ENCODE data around the gene UBXN10. TPM values are rescaled to one million over a fixed set of nuclear protein-coding genes. Genes with fewer than 3 reads are reported as not detected.

The UBXN10 gene
- total and polyA plus RNA-seq, 2 of the 8 experiments (the other 6 are each of a cell fraction or from before 2014, with no cell fraction given) = 0.43 to 0.68 TPM

DNA sequence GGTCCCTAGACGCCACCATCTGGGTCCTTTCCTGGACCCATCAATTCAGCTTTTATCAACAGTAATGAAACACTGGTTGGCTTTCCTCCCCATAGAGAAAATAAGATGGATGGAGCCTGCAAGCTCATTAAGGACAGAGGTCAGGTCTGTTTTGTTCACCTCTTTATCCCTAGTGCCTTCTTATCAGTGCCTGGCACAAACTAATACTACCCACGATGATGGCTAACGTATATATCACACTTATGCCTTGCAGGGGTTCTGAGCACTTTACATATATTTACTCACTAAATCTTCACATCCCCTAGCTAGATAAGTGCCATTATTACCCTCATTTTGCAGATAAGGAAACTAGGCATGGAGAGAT, 5.1 kb upstream of the UBXN10 start:
- TF ChIP-seq SP1 (IDR thresholded peaks at IDR 0.05; ENCODE audit: low read depth, low read length) (no peak), POLR2AphosphoS5 (IDR thresholded peaks at IDR 0.05; ENCODE audit: low read depth, low read length) (no peak), FOSL1 (IDR thresholded peaks at IDR 0.05; ENCODE audit: insufficient read depth, low read depth, low read length) (no peak), POLR2A (IDR thresholded peaks at IDR 0.05; ENCODE audit: control extremely low read depth in 1 of 2, low read depth in 2 of 2, low read length in 2 of 2) (no peak), CBX8 (IDR thresholded peaks at IDR 0.05; ENCODE audit: borderline replicate concordance, low read depth, low read length) (no peak), HDAC6 (IDR thresholded peaks at IDR 0.05; ENCODE audit: low read depth, low read length) (no peak), SIN3A (conservative IDR thresholded peaks at IDR 0.05 in 1 of 2, IDR thresholded peaks at IDR 0.05 in 1 of 2; ENCODE audit: low read depth in 1 of 2, low read length in 2 of 2) (no peak), POU5F1 (IDR thresholded peaks at IDR 0.05; ENCODE audit: low read depth, low read length) (no peak), CTBP2 (IDR thresholded peaks at IDR 0.05; ENCODE audit: borderline replicate concordance, insufficient read depth, insufficient read length, low read length) (no peak), KDM5A (IDR thresholded peaks at IDR 0.05; ENCODE audit: low read length) (no peak)
- WGBS, 2 experiments (ENCODE audit: extremely low coverage in 1 of 2, insufficient coverage in 1 of 2, insufficient read length in 1 of 2, insufficient replicate concordance in 2 of 2, low coverage in 1 of 2, low lambda C conversion rate in 2 of 2, missing lambda C conversion rate in 1 of 2) = 83% methylated on average over 3 of the region's 3 CpGs; no CpG with 5 or more reads in 1 of the 2 experiments

More for the DNA sequence above, 5.1 kb upstream of the UBXN10 start:
- H2BK120ac ChIP-seq (replicated peaks; ENCODE audit: low read depth, low read length) = no peak overlapping the region
- H2BK15ac ChIP-seq (ENCODE audit: low read length) = no peak overlapping the region
- H3K14ac ChIP-seq (ENCODE audit: insufficient read length) = no peak overlapping the region
- H3K9ac ChIP-seq (replicated peaks in 1 of 4; ENCODE audit: extremely low read depth in 1 of 4, low read depth in 3 of 4, low read length in 3 of 4) = no peak overlapping the region
- H3K79me1 ChIP-seq (ENCODE audit: low read depth, low read length) = 0 out of 2 replicates have a peak, but pooled peaks cover 3% of the 10 kb centered on the region
- H3K56ac ChIP-seq (replicated peaks; ENCODE audit: insufficient read length, low read depth, low read length) = no peak overlapping the region
- H4K91ac ChIP-seq (replicated peaks; ENCODE audit: insufficient read length, low read length) = no peak overlapping the region
- H3K27ac ChIP-seq (ENCODE audit: low read depth, low read length) = no peak overlapping the region
- no peak overlapping the region for H4K8ac ChIP-seq (ENCODE audit: extremely low read depth, insufficient read depth, low read length)
- no peak overlapping the region for H2AFZ ChIP-seq (ENCODE audit: low read length)
- POLR2A ChIA-PET (ENCODE audit: partially characterized antibody) = no interaction called here
- no peak overlapping the region for H2BK12ac ChIP-seq (ENCODE audit: low read depth, low read length)
- no peak overlapping the region for H3K4me3 ChIP-seq (ENCODE audit: extremely low read depth in 1 of 4, insufficient read depth in 2 of 4, low read depth in 3 of 4, low read length in 4 of 4)
- no peak overlapping the region for H3K4me2 ChIP-seq (ENCODE audit: insufficient read depth in 1 of 2, low read depth in 2 of 2, low read length in 2 of 2)
- H4K20me1 ChIP-seq (replicated peaks in 1 of 2; ENCODE audit: control insufficient read depth in 1 of 2, insufficient read depth in 2 of 2, low read length in 2 of 2) = no peaks in the 10 kb centered on the region
- FAIRE-seq (no peak), DNase-seq (ENCODE audit: low read depth in 1 of 2, low spot score in 2 of 2) (no peak)
- H2BK5ac ChIP-seq (ENCODE audit: low read depth, low read length) = no peak overlapping the region
- no peak overlapping the region for H3K23ac ChIP-seq (ENCODE audit: insufficient read length)
- H3K27me3 ChIP-seq (replicated peaks in 1 of 4; ENCODE audit: control insufficient read depth in 3 of 4, extremely low read depth in 1 of 4, insufficient read depth in 3 of 4, low read length in 3 of 4) = peaks cover 0 to 11% (median 9%) of the 10 kb centered on the region in 4 experiments; a peak in 5 of 7 replicates
- CTCF ChIA-PET (ENCODE audit: partially characterized antibody) = interaction anchor here (1.2 to 8.3 kb wide), 5 partner anchors 10 to 263 kb away, joined by 3 to 90 read pairs (median 5); no protein-coding TSS in a partner anchor
- H3K18ac ChIP-seq (ENCODE audit: extremely low read depth, low read length) = no peak overlapping the region
- H2BK20ac ChIP-seq (ENCODE audit: low read length) = no peak overlapping the region
- no peaks in the 10 kb centered on the region; a peak in 1 of 4 replicates for H3K79me2 ChIP-seq (ENCODE audit: control insufficient read depth in 1 of 2, insufficient read depth in 2 of 2, low read length in 2 of 2)
- H3K9me3 ChIP-seq (ENCODE audit: insufficient read depth in 2 of 2, low read depth in 1 of 2, low read length in 1 of 2) = peaks cover 0 to 4% of the 10 kb centered on the region in 2 experiments; a peak in 1 of 4 replicates
- H2AK5ac ChIP-seq (ENCODE audit: low read depth, low read length) = no peak overlapping the region
- H4K5ac ChIP-seq (ENCODE audit: insufficient read length, low read depth, low read length) = no peak overlapping the region
- H3K23me2 ChIP-seq (ENCODE audit: low read depth, low read length) = no peaks in the 10 kb centered on the region; the same call in 1 of the 2 replicates
- H3K36me3 ChIP-seq (ENCODE audit: control insufficient read depth in 2 of 4, insufficient read depth in 4 of 4, low read length in 3 of 4) = no peaks in the 10 kb centered on the region
- H3K4me1 ChIP-seq (replicated peaks in 1 of 4; ENCODE audit: control insufficient read depth in 3 of 4, insufficient read depth in 4 of 4, low read length in 3 of 4) = peaks cover 0 to 2% (median under 1%) of the 10 kb centered on the region in 4 experiments; a peak in 2 of 7 replicates
- no peak overlapping the region for H3K4ac ChIP-seq (replicated peaks; ENCODE audit: insufficient read length, low read depth, low read length)
